DND-41 (cell line): ENCODE measurements around the gene DNAI7.

Source experiments
- ATAC-seq: fragments of 200-7000 bp; cut with Tn5 transposase; 3 replicates; pipeline ENCODE4 v1.9.1; 2021; ENCODE audit warnings: low read depth; ENCODE audit not compliant: insufficient read depth
- DNase-seq: peaks from one replicate; pipeline ENCODE4 v3.0.0-alpha.2; 2020
- H2AFZ ChIP-seq: 2 replicates; pipeline ENCODE4 v1.6.0; 2012; ENCODE audit warnings: low read depth, low read length
- H3K27ac ChIP-seq: 2 replicates; pipeline ENCODE4 v1.5.1; 2012; ENCODE audit warnings: low read length, inconsistent platforms
- H3K27me3 ChIP-seq: fragments of 200-600 bp; sonication (generic); 2 replicates; pipeline ENCODE4 v1.6.0; 2012; ENCODE audit warnings: low read length, mild to moderate bottlenecking, inconsistent platforms; ENCODE audit not compliant: insufficient read depth, poor library complexity
- H3K36me3 ChIP-seq: 2 replicates; pipeline ENCODE4 v1.5.1; 2012; ENCODE audit warnings: low read length, inconsistent platforms; ENCODE audit not compliant: insufficient read depth
- H3K4me1 ChIP-seq: 2 replicates; pipeline ENCODE4 v1.5.1; 2012; ENCODE audit warnings: mild to moderate bottlenecking, low read length; ENCODE audit not compliant: insufficient read depth
- H3K4me2 ChIP-seq: 2 replicates; pipeline ENCODE4 v1.6.0; 2012; ENCODE audit warnings: mild to moderate bottlenecking, moderate library complexity, low read length, inconsistent platforms; ENCODE audit not compliant: insufficient read depth
- H3K4me3 ChIP-seq, 2 experiments: fragments of 200-600 bp in 1 of 2; shearing (Covaris generic) in 1 of 2; 2 replicates each; pipeline ENCODE4 v1.5.1; 2012 to 2016; ENCODE audit warnings: inconsistent platforms in 2 of 2, low read length in 2 of 2, mild to moderate bottlenecking in 2 of 2, low read depth in 1 of 2, moderate library complexity in 1 of 2
- H3K79me2 ChIP-seq: 2 replicates; pipeline ENCODE4 v1.6.0; 2012; ENCODE audit warnings: low read length, inconsistent platforms; ENCODE audit not compliant: insufficient read depth
- H3K9ac ChIP-seq: 2 replicates; pipeline ENCODE4 v1.6.0; 2012; ENCODE audit warnings: low read depth, mild to moderate bottlenecking, inconsistent platforms, low read length, moderate library complexity
- H3K9me3 ChIP-seq: 2 replicates; pipeline ENCODE4 v1.5.1; 2012; ENCODE audit warnings: low read length, moderate library complexity, mild to moderate bottlenecking, inconsistent platforms; ENCODE audit not compliant: insufficient read depth, severe bottlenecking
- H4K20me1 ChIP-seq: 2 replicates; pipeline ENCODE4 v1.6.0; 2012; ENCODE audit warnings: low read length; ENCODE audit not compliant: insufficient read depth
- CTCF ChIP-seq: IDR thresholded peaks from 2 replicates; pipeline ENCODE4 v1.5.1; 2012; ENCODE audit warnings: borderline replicate concordance, low read length, moderate library complexity, mild to moderate bottlenecking; ENCODE audit not compliant: poor library complexity, severe bottlenecking; ENCODE audit errors: extremely low read depth
- EZH2 ChIP-seq: IDR thresholded peaks from 3 replicates; pipeline ENCODE4 v1.6.1; 2012; ENCODE audit warnings: borderline replicate concordance, low read depth, mild to moderate bottlenecking, moderate library complexity, low read length, inconsistent platforms; ENCODE audit not compliant: severe bottlenecking

The DNAI7 gene

GRCh38 chr12:25182765-25183164, 12.2 kb downstream of the DNAI7 start:
- TF ChIP-seq CTCF (no peak), EZH2 (no peak)

GRCh38 chr12:25162866-25163265, 32.1 kb downstream of the DNAI7 start:
- H3K27me3 ChIP-seq = peaks cover 6% of the 10 kb centered on the region
- H3K36me3 ChIP-seq = no peaks in the 10 kb centered on the region
- no peak overlapping the region for H3K27ac ChIP-seq
- H2AFZ ChIP-seq = no peak overlapping the region
- DNase-seq = no peak
- TF ChIP-seq CTCF = no peak
- TF ChIP-seq EZH2 = no peak
- no peaks in the 10 kb centered on the region for H3K9me3 ChIP-seq
- H4K20me1 ChIP-seq = no peaks in the 10 kb centered on the region
- no peaks in the 10 kb centered on the region for H3K79me2 ChIP-seq
- no peak overlapping the region for H3K4me3 ChIP-seq
- H3K9ac ChIP-seq = no peak overlapping the region
- H3K4me2 ChIP-seq = no peak overlapping the region
- no peak for ATAC-seq
- no peaks in the 10 kb centered on the region for H3K4me1 ChIP-seq

More at GRCh38 chr12:25182765-25183164, 12.2 kb downstream of the DNAI7 start:
- no peak overlapping the region for H3K4me2 ChIP-seq
- DNase-seq = no peak
- H2AFZ ChIP-seq = no peak overlapping the region
- H3K9ac ChIP-seq = no peak overlapping the region
- peaks cover 2% of the 10 kb centered on the region; the same call in 1 of the 2 replicates for H3K4me1 ChIP-seq
- H3K4me3 ChIP-seq = no peak overlapping the region
- H3K9me3 ChIP-seq = no peaks in the 10 kb centered on the region
- no peak for ATAC-seq
- H3K27ac ChIP-seq = no peak overlapping the region
- no peaks in the 10 kb centered on the region for H3K36me3 ChIP-seq
- no peaks in the 10 kb centered on the region for H3K27me3 ChIP-seq
- H3K79me2 ChIP-seq = no peaks in the 10 kb centered on the region
- H4K20me1 ChIP-seq = no peaks in the 10 kb centered on the region

- no peaks in the 10 kb centered on the region for H3K9me3 ChIP-seq
- peaks cover 7% of the 10 kb centered on the region for H3K4me1 ChIP-seq
- no peak overlapping the region for H3K4me3 ChIP-seq
- ATAC-seq (no peak), DNase-seq (no peak)
- H3K4me2 ChIP-seq = no peak overlapping the region
- H3K27me3 ChIP-seq = no peaks in the 10 kb centered on the region
- H3K27ac ChIP-seq = no peak overlapping the region
- TF ChIP-seq EZH2 (no peak), CTCF (no peak)
- H3K79me2 ChIP-seq = no peaks in the 10 kb centered on the region
- no peak overlapping the region for H3K9ac ChIP-seq
- no peak overlapping the region for H2AFZ ChIP-seq
- no peaks in the 10 kb centered on the region for H3K36me3 ChIP-seq
- no peaks in the 10 kb centered on the region for H4K20me1 ChIP-seq
Measured at GRCh38 chr12:25156061-25156460, 38.9 kb downstream of the DNAI7 start.
